Measurements from ENCODE around the gene GSTA3. TPM values are rescaled to one million over a fixed set of nuclear protein-coding genes. Genes with fewer than 3 reads are reported as not detected.

The GSTA3 gene
- total and polyA plus RNA-seq, 2 donors (not counting 1 experiment from before 2014, with no cell fraction given) = not detected

DNA sequence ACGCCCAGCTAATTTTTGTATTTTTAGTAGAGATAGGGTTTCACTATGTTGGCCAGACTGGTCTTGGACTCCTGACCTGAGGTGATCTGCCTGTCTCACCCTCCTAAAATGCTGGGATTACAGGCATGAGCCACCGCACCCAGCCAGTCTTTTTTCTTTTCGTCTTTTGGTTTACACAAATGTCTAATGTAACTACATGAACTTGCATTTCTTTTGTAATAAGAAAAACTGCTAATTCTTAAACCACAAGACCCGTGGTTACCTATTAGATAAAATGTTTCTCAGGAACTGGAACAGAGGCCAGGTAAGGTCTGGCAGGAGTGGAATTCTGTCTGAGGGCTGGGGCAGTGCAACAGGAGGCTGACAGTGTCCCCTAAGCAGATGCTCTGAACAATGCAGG is 32.7 kb upstream of the GSTA3 start:
- Histone ChIP-seq H3K4me2 (ENCODE audit: extremely low read depth, insufficient read depth, low read length) (no peak overlapping the region), H3K9me3 (ENCODE audit: control insufficient read depth, insufficient read depth, low read depth, low read length) (no peaks in the 10 kb centered on the region), H2AFZ (ENCODE audit: low read length) (no peak overlapping the region), H3K36me3 (ENCODE audit: control insufficient read depth, insufficient read depth, low read length) (no peaks in the 10 kb centered on the region), H3K4me3 (replicated peaks in 1 of 4; ENCODE audit: control extremely low read depth in 1 of 4, insufficient read depth in 1 of 4, low read depth in 3 of 4, low read length in 4 of 4) (no peak overlapping the region), H3K9ac (ENCODE audit: insufficient read depth, low read length) (no peak overlapping the region), H3K4me1 (ENCODE audit: control insufficient read depth, extremely low read depth, insufficient read depth, low read length) (no peaks in the 10 kb centered on the region), H4K20me1 (ENCODE audit: control insufficient read depth, extremely low read depth, insufficient read depth, low read length) (no peaks in the 10 kb centered on the region), H3K79me2 (ENCODE audit: control insufficient read depth, insufficient read depth, low read length) (no peaks in the 10 kb centered on the region), H3K27me3 (ENCODE audit: control insufficient read depth, insufficient read depth, low read length) (peaks cover 2% of the 10 kb centered on the region), H3K27ac (ENCODE audit: insufficient read depth, low read length) (no peak overlapping the region)
- no peak for DNase-seq (ENCODE audit: low read depth in 2 of 2)
- TF ChIP-seq, protein P1, sequence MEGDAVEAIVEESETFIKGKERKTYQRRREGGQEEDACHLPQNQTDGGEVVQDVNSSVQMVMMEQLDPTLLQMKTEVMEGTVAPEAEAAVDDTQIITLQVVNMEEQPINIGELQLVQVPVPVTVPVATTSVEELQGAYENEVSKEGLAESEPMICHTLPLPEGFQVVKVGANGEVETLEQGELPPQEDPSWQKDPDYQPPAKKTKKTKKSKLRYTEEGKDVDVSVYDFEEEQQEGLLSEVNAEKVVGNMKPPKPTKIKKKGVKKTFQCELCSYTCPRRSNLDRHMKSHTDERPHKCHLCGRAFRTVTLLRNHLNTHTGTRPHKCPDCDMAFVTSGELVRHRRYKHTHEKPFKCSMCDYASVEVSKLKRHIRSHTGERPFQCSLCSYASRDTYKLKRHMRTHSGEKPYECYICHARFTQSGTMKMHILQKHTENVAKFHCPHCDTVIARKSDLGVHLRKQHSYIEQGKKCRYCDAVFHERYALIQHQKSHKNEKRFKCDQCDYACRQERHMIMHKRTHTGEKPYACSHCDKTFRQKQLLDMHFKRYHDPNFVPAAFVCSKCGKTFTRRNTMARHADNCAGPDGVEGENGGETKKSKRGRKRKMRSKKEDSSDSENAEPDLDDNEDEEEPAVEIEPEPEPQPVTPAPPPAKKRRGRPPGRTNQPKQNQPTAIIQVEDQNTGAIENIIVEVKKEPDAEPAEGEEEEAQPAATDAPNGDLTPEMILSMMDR (conservative IDR thresholded peaks at IDR 0.05 in 1 of 2, IDR thresholded peaks at IDR 0.05 in 1 of 2; ENCODE audit: low read depth in 1 of 2, low read length in 2 of 2) = no peak
- TF ChIP-seq EZH2 (IDR thresholded peaks at IDR 0.05; ENCODE audit: low read length, missing control alignments) = no peak

DNA sequence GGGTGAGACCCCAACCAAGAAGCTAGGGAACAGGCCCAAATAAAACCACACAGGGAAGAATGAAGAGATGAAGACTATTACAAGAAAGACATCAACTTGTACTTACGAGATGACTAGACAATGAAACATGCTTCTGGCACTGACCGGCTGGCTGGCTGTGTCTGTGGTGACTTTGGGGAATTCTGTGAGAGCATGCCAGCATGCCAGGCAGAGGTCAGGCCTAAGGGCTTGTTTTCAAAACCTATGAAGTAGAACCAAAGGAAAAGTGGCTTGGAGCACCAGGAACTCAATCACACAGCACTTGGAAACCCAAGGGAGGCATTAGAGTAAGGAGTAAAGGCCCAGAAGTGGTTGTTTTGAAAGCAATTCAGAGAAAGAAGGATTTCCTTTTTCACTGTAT is 28.4 kb upstream of the GSTA3 start:
- Histone ChIP-seq H3K36me3 (ENCODE audit: control insufficient read depth, insufficient read depth, low read length) (no peaks in the 10 kb centered on the region), H2AFZ (ENCODE audit: low read length) (no peak overlapping the region), H3K9ac (ENCODE audit: insufficient read depth, low read length) (no peak overlapping the region), H3K9me3 (ENCODE audit: control insufficient read depth, insufficient read depth, low read depth, low read length) (no peaks in the 10 kb centered on the region), H3K4me3 (replicated peaks in 1 of 4; ENCODE audit: control extremely low read depth in 1 of 4, insufficient read depth in 1 of 4, low read depth in 3 of 4, low read length in 4 of 4) (no peak overlapping the region), H3K4me2 (ENCODE audit: extremely low read depth, insufficient read depth, low read length) (no peak overlapping the region), H3K4me1 (ENCODE audit: control insufficient read depth, extremely low read depth, insufficient read depth, low read length) (no peaks in the 10 kb centered on the region), H3K79me2 (ENCODE audit: control insufficient read depth, insufficient read depth, low read length) (no peaks in the 10 kb centered on the region), H3K27ac (ENCODE audit: insufficient read depth, low read length) (no peak overlapping the region), H3K27me3 (ENCODE audit: control insufficient read depth, insufficient read depth, low read length) (no peaks in the 10 kb centered on the region), H4K20me1 (ENCODE audit: control insufficient read depth, extremely low read depth, insufficient read depth, low read length) (no peaks in the 10 kb centered on the region)
- DNase-seq (ENCODE audit: low read depth in 2 of 2) = peak in 1 of 2 donors; percentile 43
- TF ChIP-seq, protein P1 (conservative IDR thresholded peaks at IDR 0.05 in 1 of 2, IDR thresholded peaks at IDR 0.05 in 1 of 2; ENCODE audit: low read depth in 1 of 2, low read length in 2 of 2) = no peak
- TF ChIP-seq EZH2 (IDR thresholded peaks at IDR 0.05; ENCODE audit: low read length, missing control alignments) = no peak

DNA sequence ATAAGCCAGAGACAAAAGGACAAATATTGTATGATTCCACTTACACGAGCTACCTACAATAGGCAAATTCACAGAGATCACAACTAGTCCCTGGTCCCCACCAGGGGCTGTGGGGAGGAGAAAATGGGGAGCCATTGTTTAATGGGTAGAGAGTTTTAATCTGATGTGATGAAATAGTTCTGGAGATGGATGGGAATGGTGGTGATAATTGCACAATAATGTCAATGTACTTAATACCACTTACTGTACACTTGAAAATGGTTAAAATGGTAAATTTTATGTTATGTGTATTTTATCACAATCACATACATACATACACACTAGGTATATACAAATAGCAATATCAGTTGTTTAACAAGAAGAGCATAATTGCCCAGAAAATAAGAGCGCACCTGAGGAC is 24.3 kb upstream of the GSTA3 start:
- no peaks in the 10 kb centered on the region for H3K9me3 ChIP-seq (ENCODE audit: control insufficient read depth, insufficient read depth, low read depth, low read length)
- H4K20me1 ChIP-seq (ENCODE audit: control insufficient read depth, extremely low read depth, insufficient read depth, low read length) = no peaks in the 10 kb centered on the region
- H3K79me2 ChIP-seq (ENCODE audit: control insufficient read depth, insufficient read depth, low read length) = no peaks in the 10 kb centered on the region
- no peak overlapping the region for H3K4me2 ChIP-seq (ENCODE audit: extremely low read depth, insufficient read depth, low read length)
- no peak overlapping the region for H3K27ac ChIP-seq (ENCODE audit: insufficient read depth, low read length)
- TF ChIP-seq EZH2 (IDR thresholded peaks at IDR 0.05; ENCODE audit: low read length, missing control alignments) = no peak
- TF ChIP-seq, protein P1 (conservative IDR thresholded peaks at IDR 0.05 in 1 of 2, IDR thresholded peaks at IDR 0.05 in 1 of 2; ENCODE audit: low read depth in 1 of 2, low read length in 2 of 2) = no peak
- H3K27me3 ChIP-seq (ENCODE audit: control insufficient read depth, insufficient read depth, low read length) = no peaks in the 10 kb centered on the region
- H3K9ac ChIP-seq (ENCODE audit: insufficient read depth, low read length) = no peak overlapping the region
- no peaks in the 10 kb centered on the region for H3K36me3 ChIP-seq (ENCODE audit: control insufficient read depth, insufficient read depth, low read length)
- no peak for DNase-seq (ENCODE audit: low read depth in 2 of 2)
- no peak overlapping the region for H3K4me3 ChIP-seq (replicated peaks in 1 of 4; ENCODE audit: control extremely low read depth in 1 of 4, insufficient read depth in 1 of 4, low read depth in 3 of 4, low read length in 4 of 4)
- H3K4me1 ChIP-seq (ENCODE audit: control insufficient read depth, extremely low read depth, insufficient read depth, low read length) = peaks cover 7% of the 10 kb centered on the region
- no peak overlapping the region for H2AFZ ChIP-seq (ENCODE audit: low read length)
